Measurements from ENCODE around the gene C4orf33.
"Not testable (repeated sequence)": the region's sequence is repeated elsewhere in the genome, so short reads cannot be mapped to it uniquely, and the experiment has no call there.

Gene C4orf33

DNA sequence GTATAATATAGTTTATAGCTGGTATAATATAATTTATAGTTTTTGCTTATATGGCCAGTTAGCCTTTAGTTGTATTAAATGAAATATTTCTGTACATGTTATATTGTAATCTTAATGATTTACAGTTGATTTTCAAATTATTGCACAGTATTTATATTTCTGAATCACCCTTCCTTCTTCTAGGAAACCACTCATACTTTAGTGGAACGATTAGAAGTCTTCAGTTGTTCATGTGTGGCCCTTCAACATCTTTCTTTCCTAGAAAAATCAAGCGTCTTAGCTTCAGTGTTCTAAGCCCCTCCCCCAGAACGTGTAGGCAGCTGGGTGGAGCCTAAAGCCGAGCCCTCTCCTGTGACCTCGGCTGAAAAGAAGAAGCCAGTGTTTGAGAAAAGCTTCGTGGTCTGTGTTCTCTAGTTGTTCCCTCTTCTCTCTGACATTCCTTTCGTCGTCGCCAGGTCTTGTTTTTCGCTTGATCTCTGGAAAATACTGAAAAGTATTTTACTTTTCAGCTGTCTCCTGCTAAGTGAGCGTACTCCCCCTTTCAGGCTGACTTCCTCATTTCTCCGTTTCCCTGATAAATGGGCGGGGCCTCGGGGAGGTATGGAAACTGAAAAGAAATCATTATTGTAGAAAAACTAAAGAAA is at the start of gene C4orf33:
C4orf33 (plus strand) TSS at position 342 of the 644 bp plus-strand sequence. CDS start 6,459 bp downstream, outside the sequence.
- DNase-seq = peak; percentile 77

DNA sequence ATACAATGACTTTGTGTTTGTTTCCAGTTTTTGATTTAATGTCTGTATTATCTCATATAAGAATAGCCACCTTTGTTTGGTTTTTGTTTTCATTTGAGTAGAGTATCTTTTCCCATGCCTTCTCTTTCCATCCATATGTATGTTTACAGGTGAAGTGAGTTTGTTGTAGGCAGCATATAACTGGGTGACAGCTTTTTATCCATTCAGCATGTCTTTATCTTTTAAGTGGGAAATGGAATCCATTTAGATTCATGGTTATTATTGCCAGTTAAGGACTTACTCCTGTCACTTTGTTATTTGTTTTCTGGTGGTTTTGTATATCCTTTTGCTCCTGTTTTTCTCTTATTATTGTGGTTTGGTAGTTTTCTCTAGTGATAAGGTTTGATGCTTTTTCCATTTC is 36.9 kb upstream of the C4orf33 start:
- no peak for DNase-seq

DNA sequence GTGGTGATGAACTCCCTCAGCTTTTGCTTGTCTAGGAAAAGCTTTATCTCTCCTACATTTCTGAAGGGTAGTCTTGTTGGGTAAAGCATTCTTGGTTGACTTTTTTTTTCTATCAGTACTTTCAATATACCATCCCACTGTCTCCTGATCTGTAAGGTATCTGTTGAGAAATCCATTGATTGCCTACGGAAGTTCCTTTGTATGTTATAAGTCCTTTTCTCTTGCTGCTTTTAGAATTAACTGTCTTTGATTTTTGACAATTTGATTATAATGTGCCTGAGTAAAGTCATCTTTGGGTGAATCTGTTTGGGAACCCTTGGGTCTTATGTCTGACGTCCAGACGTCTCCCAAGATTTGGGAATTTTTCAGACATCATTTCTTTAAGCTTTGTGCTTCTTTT is 33.4 kb upstream of the C4orf33 start:
- no peak for DNase-seq

DNA sequence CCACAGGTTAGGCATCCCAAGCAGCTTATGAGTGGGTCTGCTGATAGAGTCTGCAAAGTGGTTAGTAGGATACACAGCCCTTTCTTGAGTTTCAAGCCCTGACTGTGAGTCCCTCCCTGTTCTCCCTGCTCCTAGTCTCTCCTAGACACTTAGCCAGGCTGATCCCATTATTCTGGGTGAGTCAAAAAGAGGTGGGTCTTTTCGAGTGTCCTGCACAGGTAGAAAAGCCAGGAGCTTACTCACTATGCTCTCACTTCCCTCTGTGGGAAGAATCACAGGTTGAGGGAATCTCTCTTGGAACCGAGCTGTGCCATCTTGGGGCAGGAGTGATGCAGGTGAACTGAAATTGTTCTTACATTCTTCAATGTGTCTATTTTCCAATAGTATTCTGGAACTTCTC is 32.3 kb upstream of the C4orf33 start:
- no peak for DNase-seq

DNA sequence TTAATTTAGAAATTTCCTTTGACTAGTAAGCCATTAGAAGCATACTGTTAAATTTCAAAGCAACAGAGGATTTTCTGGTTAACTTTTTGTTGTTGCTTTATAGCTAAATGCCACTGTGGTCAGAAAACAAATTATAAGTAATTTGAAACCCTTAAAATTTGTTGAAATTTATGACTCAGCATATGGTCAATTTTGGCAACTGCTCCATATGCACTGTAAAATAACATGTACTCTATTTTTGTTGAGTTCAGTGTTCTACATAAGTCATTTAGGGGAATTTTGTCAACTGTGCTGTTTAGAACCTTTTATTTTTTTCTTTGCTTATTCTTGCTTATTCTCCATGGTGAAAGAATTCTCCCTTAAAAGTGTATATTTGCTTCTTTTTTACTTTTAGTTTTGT is 31.2 kb upstream of the C4orf33 start:
- DNase-seq = no peak

GRCh38 chr4:129069537-129069936 is 26.4 kb upstream of the C4orf33 start:
- DNase-seq = not testable (repeated sequence)

GRCh38 chr4:129077326-129077725 is 18.6 kb upstream of the C4orf33 start:
- DNase-seq = no peak

DNA sequence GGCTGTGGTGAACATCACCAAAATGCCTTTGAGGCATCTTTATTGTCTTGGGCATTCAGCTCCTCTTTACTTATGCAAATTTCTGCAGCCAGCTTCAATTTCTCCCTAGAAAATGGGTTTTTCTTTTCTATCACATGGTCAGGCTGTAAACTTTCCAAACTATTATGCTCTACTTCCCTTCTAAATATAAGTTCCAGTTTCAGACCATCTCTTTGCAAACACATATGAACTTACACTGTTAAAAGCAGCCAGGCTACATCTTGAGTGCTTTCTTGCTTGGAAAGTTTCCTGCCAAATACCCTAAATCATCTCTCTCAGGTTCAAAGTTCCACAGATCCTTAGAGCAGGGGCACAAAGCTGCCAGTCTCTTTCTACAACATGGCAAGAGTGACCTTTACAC is 15.8 kb upstream of the C4orf33 start:
- no peak for DNase-seq

DNA sequence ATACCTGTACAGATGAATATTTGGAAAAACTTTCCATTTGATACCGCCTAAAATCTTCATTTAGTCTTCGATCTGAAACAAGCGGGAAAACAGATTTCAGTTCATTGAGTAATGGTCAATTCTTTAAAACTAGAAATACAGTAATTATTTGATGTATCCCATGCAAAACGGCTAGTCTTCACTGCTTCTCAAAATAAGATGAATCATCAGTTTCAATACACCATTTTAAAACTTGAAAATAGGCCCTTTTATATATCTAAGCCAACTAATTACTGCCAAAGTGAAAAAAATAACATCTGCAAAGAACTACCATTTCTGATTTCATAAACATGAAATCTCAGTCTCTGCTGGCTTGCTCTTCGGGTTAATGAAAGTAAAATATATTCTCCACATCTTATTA is 13.7 kb upstream of the C4orf33 start:
- no peak for DNase-seq

DNA sequence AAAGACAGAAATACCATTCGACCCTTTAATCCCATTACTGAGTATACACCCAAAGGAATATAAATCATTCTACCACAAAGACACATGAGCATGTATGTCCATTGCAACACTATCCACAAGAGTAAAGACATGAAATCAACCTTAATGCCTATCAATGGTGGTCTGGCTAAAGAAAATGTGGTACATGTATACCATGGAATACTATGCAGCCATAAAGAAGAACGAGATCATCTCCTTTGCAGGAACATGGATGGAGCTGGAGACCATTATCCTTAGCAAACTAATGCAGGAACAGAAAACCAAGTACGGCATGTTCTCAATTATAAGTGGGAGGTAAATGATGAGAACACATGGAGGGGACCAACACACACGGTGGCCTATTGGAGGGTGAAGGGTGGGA is 10.5 kb upstream of the C4orf33 start:
- DNase-seq = no peak

DNA sequence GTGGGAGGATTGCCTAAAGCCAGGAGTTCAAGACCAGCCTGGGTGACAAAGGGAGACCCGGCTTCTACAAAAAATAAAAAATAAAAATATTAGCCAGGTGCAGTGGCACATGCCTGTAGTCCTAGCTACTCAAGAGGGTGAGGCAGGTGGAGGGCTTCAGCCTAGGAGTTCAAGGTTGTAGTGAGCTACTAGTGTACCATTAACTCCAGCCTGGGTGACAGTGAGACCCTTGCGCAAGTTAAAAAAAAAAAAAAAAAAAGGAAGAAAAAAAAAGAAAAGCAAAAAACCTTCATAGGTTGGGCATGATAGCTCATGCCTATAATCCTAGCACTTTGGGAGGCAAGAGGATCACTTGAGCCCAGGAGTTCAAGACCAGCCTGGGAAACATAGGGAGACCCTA is 8.4 kb upstream of the C4orf33 start:
- no peak for DNase-seq

- peak; percentile 65 for DNase-seq
These were observed 3.2 kb upstream of the C4orf33 start for GRCh38 chr4:129092631-129093190.

- peak; percentile 97 for DNase-seq
These were observed 2.6 kb upstream of the C4orf33 start, which contains the start of gene SCLT1 for GRCh38 chr4:129093191-129093920. Gene SCLT1 (minus strand): TSS chr4:129093539. CDS start chr4:129093103, 436 bp downstream.

GRCh38 chr4:129094347-129094746 is 1.6 kb upstream of the C4orf33 start:
- no peak for DNase-seq

DNA sequence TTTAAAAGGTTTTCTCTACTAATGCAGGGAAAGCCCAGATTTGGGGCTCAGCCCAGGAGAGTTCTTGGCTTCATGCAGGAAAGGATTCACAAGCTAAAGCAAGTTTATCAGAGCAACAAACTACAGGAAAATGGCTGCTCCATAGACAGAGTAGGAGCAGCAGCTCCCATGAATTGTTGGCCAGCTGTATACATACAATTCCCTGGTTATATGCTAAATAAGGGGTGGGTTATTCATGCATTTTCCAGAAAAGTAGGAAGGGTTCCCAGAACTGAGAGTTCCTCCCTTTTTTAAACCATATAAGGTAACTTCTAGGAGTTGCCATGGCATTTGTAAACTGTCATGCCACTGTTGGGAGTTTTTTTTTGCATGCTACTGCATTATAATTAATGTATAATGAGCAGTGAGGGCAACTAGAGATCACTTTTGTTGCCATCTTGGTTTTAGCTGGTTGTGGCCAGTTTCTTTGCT is 2.6 kb downstream of the C4orf33 start:
- no peak for DNase-seq

DNA sequence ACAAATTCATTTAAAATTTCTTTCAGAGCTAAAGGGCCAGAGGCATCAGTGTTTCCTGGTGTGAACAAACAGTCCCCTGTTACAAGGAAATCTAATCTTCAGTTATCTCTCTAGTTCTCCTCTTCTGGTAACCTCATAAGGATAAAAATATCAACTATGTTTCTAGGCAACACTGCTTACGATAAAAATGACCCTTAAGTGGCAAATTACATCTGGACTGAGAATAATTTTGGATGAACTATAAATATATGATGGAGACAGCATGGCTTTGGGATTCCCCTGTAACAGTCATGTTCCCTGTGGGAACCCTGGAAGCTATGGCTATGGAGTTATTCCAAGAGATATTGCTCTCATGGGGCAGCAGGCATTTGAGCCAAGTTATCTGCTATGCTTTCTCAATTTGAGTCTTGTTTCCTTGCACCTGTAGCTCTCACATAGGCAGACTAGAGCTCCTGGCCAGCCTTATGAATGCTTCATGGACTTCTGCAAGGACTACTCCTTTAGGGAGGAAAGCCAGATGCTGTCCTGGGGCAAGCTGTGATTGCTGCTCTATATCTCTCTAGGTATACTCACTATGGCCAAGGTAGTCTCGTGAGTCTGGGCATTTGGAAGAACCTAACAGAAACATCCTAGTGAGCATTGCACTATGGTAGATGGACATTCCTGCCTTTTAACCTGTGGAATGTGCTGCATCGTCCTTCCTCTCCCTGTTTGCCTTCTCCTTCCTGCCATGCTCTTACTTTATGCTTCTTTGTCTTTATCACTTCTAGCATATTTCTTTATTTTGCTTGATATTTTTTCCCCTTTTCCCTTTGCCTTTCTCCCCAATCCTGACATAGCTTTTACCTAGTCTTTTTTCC is 14.2 kb downstream of the C4orf33 start:
- no peak for DNase-seq

GRCh38 chr4:129110931-129111330 is 15.0 kb downstream of the C4orf33 start:
- DNase-seq = no peak

DNA sequence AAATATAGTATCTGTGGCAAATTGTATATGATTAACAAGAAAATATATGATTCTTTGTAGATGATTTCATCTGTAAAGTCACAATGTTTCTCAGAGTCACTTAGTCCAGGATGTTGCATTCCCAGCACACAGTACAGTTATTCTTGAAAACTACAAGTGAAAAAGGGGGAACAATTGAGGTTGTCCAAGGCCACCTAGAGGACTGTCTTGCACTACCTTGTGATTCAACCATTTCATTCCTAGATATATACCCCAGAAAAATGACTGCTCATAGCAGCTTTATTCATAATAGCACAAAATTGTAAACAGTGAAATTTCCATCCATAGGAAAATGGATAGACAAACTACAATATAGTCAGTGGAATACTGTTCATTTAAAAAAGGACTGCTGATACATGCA is 16.0 kb downstream of the C4orf33 start:
- no peak for DNase-seq

DNA sequence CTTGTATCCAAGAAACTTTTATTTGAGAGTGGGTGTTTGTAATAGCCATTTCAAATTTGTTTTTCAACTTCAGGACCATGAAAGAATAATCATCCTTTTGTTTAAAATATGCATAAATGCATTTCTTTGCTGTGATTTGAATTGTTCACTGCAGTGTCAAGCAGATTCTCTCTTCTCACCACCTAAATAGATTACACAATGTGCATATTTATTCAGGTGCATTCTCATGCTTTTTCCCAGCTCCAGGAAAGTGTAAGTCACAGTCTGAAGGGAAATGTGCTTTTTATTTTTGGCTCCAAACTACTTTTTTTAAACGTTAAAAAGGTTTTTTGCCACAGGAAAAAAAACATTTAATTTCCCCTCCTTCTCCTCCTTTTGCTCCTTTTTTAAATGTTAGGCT is 17.5 kb downstream of the C4orf33 start:
- no peak for DNase-seq

- no peak for DNase-seq
These were observed 18.0 kb downstream of the C4orf33 start for GRCh38 chr4:129113919-129114318.

- DNase-seq = no peak
These were observed 21.8 kb downstream of the C4orf33 start for GRCh38 chr4:129117705-129118104.

DNA sequence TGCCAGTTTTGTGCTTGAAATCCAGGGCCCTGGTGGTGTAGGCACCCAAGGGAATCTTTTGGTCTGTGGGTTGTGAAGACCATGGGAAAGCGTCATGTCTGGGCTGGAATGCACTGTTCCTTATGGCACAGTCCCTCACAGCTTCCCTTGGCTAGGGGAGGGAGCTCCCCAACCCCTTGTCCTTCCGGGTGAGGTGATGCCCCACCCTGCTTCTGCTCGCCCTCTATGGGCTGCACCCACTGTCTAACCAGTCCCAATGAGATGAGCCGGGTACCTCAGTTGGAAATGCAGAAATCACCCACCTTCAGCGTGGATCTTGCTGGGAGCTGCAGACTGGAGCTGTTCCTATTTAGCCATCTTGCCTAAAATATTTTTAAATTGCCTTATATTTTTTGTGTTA is 30.7 kb downstream of the C4orf33 start:
- DNase-seq = not testable (repeated sequence)

GRCh38 chr4:129129143-129129542 is 33.2 kb downstream of the C4orf33 start:
- no peak for DNase-seq
